ENCODE results near the gene CAPG.

The CAPG gene

DNA sequence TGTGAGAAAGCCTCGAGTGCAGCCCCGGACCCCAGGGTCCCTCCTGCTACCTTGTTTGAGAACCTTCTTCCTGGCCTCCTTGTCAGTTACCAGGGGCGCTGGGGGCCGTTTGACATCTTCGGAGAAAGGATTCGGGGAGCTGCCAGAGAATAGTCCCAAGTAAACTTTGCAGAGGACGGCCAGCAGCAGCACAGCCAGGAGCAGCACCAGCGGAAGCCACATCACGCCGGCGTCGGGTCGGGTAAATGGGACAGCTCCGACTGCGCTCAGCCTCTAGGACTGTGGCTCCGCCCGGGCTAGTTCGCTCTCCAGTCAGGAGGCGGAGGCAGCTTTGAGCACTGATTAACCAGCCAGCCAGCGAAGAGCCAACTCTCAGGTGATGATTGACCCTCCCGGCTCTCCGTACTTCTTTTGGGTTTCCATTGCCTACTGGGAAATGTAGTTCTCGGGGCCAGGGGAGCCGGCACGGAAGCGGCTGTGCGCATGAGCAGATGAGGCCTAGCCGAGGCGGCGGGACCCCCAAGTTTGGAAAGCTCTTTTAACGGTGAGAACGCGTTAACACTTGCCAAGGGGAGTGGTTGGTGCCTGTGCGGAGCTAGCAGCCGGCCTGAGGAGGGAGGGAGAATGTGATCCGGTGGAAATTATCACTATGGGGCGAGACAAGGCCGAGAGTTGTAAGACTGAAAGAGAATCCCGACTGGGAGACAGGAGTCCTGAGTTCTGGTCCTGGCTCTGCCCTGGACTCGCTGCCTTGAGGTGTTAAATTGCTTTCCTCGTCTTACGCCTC is 55.7 kb downstream of the CAPG start, which contains the start of the genes ELMOD3 and RETSAT:
TSS of gene ELMOD3 (plus strand) at position 484 of the 787 bp plus-strand sequence. CDS start 2,430 bp downstream, outside the sequence.
TSS of gene RETSAT (minus strand) at position 243 of the 787 bp plus-strand sequence. CDS start at position 222, 21 bp downstream.
- DNase-seq = peak; percentile 96 to 99

GRCh38 chr2:85353876-85354285 is 56.3 kb downstream of the CAPG start:
- DNase-seq = no peak

GRCh38 chr2:85347599-85347998 is 62.6 kb downstream of the CAPG start:
- no peak for DNase-seq
